HCEC 1CT (cell line): Measurements from ENCODE around the gene PAK1IP1.
"Not testable (repeated sequence)": the region's sequence is repeated elsewhere in the genome, so short reads cannot be mapped to it uniquely, and the experiment has no call there.

ENCODE experiments used
- DNase-seq: peaks from one replicate; pipeline ENCODE4 v3.0.0-alpha.2; 2017

PAK1IP1 gene, protein sequence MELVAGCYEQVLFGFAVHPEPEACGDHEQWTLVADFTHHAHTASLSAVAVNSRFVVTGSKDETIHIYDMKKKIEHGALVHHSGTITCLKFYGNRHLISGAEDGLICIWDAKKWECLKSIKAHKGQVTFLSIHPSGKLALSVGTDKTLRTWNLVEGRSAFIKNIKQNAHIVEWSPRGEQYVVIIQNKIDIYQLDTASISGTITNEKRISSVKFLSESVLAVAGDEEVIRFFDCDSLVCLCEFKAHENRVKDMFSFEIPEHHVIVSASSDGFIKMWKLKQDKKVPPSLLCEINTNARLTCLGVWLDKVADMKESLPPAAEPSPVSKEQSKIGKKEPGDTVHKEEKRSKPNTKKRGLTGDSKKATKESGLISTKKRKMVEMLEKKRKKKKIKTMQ

DNA sequence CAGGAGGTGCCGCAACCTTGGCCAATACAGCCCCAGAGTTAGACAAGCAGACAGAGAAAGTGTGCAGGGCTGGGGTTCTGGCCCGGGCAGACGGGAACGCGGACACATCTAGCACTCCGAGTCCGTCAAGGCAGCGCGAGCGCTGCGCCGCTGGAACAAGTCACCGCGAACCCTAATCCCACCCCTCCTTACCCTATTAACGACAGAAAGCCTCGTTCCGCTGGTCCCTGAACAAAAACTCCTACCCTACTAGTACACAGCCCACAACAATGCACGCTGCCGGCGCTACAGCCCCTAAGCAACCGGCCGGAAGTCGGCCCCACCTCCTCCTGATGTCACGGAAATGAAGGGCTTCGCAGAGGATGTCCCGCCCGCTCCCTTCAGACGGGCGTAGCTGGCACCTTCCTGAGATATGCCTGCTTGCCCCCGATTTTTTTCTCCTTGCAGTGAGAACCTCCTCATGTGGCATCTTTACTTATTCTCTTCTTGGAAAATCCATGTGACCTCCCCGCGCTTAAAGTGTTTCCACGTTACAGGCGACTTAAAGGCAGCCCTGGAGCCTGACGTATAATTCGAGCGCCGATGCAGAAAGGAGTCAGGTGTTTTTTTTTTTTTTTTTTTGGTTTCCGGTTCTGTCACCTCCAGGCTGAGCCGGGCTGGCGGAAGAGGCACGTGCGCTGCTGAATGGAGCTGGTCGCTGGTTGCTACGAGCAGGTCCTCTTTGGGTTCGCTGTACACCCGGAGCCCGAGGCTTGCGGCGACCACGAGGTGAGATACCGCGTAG, at the start of gene PAK1IP1, which contains the start of gene C6orf52:
Gene PAK1IP1 (plus strand): TSS at position 671 of the 784 bp plus-strand sequence. CDS start 14 bp downstream, at position 685.
Gene C6orf52 (minus strand): TSS at position 315 of the 784 bp plus-strand sequence. CDS start 7,066 bp downstream, outside the sequence.
- peak; percentile 91 for DNase-seq

DNA sequence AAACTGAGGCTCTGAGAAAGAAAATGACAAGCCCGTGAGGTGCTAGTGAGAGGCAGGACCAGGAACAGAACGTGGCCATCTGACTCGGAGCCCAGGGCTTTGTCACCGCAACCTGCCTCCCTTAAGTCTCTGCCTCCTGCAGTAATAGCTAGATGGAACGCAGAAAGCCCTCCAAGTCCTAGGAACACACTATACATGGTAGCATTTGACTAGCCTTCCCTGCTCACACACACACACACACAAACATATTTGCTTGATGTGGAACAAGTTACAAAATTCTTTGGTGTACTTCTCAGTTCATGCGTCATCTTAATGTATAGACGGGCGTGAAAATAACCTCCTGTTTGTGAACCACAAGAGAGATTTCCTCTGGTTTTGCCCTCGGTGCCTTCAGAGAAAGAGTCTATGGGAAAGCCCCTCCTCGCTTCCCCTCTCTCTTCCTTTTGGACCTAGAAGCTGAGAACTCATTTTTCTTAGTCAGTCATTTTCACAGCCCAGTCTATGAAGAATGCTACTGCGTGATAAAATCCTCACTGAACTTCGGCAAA, 39.2 kb upstream of the PAK1IP1 start:
- DNase-seq = no peak

DNA sequence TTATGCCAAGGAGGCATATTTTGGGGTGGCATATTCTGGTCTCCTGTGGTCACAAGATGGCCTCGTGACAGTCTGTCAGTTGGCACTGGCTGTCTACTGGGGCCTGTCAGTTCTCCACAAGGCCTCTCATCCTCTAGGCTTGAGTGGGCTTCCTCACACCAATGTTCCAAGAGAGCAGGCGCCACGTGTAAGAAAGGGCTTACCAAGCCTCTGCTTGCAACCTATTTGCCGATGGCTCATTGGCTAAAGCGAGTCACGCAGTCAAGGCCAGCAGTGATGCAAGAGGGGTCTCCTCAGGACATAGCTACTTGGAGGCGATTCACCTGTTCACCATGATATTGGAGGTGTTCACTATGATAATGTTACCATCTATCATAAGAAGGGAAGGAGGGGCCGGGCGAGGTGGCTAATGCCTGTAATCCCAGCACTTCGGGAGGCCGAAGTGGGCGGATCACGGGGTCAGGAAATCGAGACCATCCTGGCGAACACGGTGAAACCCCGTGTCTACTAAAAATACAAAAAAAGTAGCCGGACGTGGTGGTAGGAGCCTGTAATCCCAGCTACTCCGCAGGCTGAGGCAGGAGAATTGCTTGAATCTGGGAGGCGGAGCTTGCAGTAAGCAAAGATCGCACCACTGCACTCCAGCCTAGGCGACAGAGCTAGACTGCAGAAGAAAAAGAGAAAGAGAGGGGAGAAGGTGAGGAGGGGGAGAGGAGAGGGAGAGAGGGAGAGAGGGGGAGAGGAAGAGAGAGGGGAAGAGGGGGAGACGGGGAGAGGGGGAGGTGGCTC, 35.7 kb upstream of the PAK1IP1 start:
- DNase-seq = no peak

DNA sequence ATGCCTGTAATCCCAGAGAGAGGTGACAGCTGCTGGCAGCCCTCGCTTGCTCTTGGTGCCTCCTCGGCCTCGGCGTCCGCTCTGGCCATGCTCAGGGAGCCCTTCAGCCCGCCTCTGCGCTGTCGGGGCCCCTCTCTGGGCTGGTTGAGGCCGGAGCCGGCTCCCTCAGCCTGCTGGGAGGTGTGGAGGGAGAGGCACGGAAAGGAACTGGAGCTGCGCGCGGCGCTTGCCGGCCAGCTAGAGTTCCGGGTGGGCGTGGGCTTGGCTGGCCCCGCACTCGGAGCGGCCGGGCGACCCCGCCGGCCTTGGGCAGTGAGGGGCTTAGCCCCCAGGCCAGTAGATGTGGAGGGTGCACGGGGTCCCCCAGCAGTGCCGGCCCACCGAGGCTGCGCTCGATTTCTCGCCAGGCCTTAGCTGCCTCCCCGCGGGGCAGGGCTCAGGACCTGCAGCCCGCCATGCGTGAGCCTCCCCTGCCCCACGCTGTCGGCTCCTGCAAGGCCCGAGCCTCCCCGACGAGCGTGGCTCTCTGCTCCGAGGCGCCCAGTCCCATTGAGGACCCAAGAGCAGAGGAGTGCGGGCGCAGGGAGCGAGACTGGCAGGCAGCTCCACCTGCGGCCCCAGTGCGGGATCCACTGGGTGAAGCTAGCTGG, 34.9 kb upstream of the PAK1IP1 start:
- DNase-seq = no peak

DNA sequence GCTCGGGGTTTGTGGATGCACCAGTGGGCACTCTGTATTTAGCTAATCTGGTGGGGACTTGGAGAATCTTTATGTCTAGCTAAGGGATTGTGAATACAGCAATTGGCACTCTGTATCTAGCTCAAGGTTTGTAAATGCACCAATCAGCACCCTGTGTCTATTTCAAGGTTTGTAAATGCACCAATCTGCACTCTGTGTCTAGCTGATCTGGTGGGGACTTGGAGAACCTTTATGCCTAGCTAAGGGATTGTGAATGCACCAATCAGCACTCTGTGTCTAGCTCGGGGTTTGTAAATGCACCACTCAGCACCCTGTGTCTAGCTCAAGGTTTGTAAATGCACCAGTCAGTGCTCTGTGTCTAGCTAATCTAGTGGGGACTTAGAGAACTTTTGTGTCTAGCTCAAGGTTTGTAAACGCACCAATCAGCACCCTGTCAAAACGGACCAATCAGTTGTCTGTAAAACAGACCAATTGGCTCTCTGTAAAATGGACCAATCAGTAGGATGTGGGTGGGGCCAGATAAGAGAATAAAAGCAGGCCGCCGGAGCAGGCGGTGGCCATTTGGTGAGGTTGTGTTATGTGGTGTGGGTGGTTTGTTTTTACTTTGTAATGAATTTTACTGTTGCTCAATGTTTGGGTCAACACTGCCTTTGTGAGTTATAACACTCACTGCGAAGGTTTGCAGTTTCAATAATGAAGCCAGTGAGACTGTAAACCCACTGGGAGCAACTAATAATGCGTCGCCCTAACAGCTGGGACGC, 34.2 kb upstream of the PAK1IP1 start:
- DNase-seq = not testable (repeated sequence)

DNA sequence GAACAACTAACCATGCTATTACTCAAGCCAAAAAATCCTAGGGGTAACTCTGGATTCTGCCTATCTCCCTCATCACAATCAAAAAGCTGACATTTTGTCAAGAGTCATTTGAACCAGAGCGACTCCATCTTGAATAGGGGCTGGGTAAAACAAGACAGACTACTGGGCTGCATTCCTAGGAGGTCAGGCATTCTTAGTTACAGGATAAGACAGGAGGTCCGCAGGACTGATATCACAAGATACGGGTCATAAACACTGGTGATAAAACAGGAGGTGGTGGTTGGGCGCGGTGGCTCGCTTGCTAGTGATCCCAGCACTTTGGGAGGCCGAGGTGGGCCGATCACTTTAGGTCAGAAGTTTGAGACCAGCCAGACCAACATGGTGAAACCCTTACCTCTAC, 32.6 kb upstream of the PAK1IP1 start:
- DNase-seq = no peak

DNA sequence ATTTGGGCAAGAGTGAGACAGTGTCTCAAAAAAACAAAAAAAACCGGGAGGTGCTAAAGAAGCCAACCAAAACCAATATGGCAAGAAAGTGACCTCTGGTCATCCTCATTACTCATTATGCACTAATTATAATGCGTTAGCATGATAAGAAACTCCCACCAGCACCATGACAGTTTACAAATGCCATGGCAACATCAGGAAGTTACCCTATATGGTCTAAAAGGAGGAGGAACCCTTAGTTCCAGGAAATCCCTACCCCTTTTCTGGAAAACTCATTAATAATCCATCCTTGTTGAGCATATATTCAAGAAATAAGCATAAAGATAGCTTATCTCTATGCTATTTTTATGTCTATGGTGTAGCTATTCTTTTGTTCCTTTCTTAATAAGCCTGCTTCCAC, 32.0 kb upstream of the PAK1IP1 start:
- no peak for DNase-seq

DNA sequence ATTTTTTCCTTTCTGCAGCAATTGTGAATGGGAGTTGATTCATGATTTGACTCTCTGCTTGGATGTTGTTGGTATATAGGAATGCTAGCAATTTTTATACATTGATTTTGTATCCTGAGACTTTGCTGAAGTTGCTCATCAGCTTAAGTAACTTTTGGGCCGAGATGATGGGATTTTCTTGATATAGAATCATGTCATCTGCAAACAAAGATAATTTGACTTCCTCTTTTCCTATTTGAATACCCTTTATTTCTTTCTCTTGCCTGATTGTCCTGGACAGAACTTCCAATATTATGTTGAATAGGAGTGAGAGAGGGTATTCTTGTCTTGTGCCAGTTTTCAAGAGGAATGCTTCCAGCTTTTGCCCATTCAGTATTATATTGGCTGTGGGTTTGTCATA, 29.2 kb upstream of the PAK1IP1 start:
- DNase-seq = not testable (repeated sequence)

DNA sequence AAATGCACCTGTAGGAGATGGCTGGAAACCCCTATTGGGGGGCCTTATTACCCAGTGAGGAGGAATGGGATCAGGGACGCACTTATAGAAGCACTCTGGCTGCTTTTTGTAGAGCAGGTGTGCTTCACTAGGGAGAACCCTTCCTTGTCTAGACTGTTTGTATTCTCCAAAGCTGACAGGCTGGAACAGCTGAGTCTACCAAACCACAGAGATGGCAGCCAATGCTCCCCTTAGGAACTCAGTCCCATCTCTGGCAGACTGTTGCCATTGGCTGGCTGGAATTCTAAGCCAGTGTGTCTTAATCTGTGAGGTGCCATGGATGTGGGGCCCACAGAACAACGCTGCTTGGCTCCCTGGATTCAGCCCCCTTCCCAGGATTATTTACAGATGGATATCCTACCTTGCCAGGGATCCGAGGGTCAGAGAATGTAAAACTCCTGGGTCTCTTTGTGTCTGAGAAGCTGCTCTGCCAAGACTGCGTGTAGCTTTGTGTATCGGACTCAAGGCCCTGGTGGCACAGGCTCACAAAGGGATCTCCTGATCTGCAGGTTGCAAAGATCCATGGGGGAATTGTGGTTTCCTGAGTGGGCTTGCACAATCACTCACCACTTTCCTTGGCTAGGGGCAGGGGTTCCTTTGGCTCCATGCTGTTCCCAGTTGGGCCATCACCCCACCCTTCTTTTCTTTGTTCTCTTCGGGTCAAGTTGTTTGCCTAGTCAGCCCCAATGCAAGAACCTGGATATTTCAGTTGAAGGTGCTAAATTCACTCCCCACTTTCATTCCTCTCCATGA, 26.4 kb upstream of the PAK1IP1 start:
- no peak for DNase-seq

DNA sequence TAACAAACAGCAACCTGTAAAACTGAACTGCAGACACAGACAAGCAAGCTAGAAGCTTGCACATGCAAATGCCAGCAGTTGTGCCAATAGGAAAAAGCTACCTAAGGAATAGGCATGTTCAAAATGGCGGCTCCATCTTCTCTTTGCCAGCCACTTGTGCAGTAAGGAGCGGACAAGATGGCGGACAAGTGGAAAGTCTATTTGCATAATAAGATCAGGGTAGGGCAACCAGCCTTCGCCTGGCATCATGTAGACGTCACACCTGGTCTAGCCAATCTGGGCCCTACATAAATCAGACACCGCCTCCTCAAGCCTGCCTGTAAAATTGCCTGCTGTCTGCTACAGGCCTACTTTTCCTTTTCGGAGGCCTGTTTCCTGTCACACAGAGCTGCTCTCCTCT, 18.4 kb upstream of the PAK1IP1 start:
- DNase-seq = no peak

DNA sequence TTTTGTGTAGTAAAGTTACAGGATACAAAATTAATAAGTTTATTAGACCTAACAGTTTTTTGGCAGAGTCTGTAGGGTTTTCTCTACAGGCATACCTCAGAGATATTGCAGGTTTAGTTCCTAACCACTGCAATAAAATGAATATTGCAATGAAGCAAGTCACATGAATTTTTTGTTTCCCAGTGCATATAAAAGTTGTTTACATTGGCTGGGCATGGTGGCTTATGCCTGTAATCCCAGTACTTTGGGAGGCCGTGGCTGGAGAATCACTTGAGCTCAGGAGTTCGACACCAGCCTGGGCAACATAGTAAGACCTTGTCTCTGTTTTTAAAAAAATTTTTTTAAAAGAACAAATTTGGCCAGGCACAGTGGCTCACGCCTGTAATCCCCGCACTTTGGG, 16.3 kb upstream of the PAK1IP1 start:
- no peak for DNase-seq

DNA sequence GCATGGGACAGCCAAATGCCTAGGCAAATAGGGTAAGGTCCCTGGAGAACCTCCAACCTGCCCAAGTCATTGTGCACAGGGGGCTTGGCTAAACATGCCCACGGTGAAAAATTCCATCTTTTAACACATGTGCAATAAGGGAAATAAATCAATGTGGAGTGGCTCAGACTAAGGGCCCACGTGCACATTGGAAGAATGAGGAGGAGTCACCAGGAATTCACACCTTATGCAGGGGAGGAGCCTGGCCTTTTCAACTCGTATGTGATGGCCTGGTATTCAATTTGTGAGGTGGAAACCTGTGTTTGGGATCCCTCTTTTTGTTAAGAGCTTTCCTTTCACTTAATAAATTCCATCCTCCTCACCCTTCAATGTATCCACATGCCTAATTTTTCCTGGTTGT, 13.0 kb upstream of the PAK1IP1 start:
- DNase-seq = no peak

DNA sequence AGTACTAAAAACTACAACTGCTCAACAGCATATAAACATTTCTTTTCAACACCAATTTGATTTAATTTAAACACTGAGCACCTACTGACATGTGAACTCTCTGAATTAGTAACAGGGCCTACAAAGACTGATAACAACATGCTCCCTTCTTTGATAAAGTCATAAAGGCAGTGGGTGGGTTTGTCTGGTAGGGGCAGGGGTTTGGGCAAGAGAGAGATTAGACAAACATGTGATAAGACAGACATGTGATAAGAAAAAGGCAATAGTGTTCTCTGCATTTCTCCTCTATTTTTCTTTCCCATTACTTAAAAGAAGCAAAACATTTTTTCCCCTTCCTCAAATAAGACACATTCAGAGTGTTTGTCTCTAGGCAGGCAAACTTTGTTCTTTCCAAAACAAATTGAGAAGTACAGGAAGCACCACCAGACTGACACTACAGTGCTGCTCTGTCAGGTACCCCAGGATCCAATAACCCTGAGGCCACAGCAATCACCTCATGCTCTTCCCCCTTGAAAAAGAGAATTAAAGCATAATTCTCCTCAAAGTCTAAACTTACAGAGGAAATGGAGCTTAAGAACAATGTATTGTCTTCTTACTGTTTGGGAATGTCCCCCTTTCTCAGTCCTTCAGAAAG, 12.3 kb upstream of the PAK1IP1 start:
- DNase-seq = no peak

DNA sequence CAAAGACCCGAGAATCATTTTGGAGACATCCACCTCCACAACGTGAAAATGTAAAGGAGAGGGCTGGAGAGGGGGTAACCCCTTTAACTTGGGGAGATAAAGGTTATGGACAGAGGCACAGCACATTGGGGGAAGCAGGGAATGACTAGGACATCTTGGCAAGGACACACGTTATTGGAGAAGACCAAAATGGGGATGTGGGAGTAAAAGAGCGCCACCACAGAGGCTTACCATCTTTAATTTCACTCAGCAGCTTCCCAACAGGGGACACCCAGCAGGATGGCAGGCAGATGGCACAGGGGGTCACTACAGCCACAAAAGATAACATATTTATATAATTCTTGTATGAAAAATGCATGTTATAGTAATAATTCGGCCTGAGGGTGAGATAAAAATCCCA, 10.2 kb upstream of the PAK1IP1 start:
- DNase-seq = no peak

DNA sequence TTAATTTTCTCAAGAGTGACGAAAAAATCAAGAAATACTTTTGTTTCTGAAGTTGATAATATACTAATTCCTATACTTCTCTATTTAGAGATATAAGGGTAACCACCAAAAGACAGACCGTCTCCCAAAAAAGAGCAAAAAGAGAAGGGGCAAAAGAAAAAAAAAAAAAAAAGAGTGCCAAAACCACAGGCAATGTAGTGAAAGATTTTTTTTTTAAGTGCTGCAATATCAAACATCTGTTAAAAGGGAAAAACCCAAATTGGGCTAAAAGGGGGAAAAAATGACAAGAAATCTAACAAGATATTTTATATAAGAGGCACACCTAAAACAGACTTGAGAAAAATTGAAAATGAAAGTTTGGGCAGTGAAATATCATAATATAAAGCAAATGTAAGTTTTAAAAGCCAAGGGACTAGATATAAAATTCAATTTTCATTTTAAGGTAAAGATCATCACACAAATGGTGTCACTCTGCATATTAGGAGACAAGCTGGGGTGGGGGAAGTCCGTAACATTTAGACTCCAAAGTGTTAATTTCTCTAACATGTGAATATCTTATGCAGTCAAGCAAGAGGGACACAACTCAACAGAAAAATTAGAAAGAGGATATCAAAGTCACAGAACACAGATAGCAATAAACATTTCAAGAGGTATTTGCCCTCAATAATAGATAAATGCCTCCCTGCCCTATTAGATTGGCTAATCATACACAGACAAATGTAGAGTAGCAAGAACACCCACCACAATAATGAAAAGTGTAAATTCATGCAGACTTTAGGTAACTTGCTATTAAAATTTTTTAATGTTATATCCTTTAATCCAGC, 9.5 kb upstream of the PAK1IP1 start:
- DNase-seq = no peak

DNA sequence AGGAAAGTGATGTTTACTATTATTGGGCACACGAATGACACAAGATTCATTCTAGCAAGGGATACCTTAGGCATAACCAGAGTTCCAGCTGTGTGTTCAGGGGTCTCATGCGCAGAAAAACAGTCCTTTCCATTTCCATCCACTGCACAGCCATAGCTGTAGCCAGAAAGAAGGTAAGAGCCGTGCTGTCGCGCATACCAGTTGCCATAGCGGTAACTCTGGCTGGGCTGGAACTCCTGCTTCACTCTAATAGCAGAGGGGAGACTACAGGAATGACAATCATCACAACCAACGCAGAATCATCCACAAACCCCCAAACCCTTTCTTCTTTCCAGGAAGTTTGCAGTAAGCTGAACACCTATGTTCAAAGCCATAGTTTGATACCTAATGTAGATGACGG, 7.9 kb upstream of the PAK1IP1 start:
- DNase-seq = no peak

DNA sequence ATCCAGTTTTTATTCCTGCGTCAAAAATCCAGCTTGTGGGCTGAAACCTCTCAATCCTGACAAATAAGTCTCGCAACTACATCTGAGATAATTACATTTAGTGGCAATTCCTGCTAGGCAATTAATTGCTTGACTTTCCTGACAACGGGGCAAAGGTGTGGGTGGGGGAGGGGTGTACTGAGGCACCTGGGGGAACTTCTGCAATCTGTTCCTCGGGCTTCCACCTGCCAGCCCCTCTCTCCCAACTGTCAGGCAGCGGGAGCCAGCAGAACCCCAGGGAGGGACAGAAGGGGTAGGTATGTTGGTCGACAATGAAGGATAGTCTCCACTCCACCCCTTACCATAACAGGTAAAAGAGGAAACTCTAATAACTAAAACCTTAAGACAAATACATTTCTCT, 7.2 kb upstream of the PAK1IP1 start:
- no peak for DNase-seq

DNA sequence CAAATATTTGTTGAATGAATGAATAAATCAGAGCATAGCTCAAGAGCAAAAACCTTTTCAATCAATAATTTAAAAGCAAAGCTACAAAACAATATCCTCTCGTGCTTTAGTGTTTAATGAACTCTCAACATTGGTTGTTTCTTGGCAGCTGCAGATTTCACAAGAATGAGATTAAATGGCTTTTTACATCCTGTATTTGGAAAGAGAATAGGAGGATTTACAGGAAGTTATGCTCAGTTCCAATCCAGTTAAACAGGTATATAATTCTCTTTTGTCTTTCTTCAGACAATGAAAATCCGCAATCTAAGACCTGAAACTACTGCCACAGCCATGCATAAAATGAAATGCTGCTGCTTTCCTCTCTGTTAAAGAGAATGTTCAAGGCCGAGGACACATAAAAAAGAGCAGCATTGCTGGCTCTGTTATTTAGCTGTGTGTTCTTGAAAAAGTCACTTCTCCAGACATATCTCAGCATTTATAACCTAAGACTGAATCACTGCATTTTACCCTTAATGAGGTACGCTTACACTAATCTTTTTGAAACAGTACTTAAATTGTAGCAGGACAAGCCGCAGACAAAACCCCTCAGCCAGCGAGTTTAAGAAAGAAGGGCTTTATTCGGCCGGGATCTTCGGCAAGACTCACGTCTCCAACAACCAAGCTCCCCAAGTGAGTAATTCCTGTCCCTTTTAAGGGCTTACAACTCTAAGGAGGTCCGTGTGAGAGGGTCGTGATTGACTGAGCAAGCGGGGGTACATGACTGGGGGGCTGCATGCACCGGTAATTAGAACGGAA, 3.9 kb upstream of the PAK1IP1 start:
- DNase-seq = no peak
